CD4-positive, alpha-beta T cell treated with Interleukin-2 at 100 ng/mL for 4 hours (primary cell): ENCODE data around the gene KRT38.
"Not testable (repeated sequence)": the region's sequence is repeated elsewhere in the genome, so short reads cannot be mapped to it uniquely, and the experiment has no call there.

ENCODE experiments used
- DNase-seq: peaks from one replicate; pipeline ENCODE4 v3.0.0-alpha.2; 2020; ENCODE audit warnings: low spot score

Gene KRT38

GRCh38 chr17:41421116-41421515 is 19.7 kb downstream of the KRT38 start:
- DNase-seq: no peak

DNA sequence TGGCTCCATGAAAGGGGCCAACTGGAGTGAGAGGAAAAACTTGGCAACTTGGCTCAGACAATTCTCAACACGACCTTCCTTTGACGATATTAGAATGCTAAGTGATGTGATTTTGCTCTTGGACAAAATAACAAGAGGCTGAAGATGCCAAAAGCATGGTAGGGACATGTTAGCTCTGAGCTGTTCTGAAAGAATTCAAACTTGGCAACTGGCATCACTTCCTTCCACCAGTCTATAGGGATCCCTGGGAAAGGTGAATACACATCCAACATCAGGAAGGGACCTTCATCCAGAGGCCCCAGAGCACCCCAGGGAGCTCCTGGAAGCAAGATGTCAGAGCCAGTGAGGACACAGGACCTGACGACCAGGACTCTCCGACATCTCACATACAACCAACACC is 20.6 kb downstream of the KRT38 start:
- DNase-seq: no peak

GRCh38 chr17:41419716-41420115 is 21.1 kb downstream of the KRT38 start:
- no peak for DNase-seq

DNA sequence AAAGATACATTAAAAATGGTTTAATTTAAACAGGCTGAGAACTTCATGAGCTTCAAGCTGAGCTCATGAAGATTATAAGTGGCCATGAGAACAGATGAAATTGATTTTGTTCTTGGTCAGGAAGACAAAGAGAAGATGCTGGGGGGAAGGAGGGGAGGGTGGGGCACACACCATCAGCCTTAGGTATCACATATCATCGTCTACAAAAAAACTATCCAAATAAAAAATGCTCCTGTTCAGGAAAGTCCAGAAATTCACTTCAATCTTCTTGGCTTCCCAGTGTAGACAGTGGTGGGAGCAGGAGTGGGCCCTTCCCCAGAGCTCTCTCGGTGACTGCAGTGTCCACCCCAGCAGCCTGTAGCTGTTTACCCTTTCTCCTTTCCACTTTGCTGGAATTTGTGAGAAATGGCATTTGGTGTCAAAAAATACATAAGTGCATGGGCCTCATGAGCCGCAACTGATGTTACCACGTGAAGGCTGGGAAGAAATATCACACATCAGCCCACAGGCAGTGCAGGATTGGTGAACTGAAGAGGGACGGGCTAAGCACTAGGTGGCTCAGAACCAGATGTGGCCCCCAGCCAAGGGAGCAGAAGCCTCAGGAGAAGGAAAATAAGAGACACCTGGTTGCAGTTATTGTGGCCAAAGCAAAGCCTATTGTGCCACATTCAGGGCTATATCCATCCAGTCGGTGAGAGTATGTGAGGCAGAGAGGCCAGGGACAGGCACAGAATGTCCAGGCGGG is 22.5 kb downstream of the KRT38 start:
- DNase-seq: no peak

- no peak for DNase-seq
Measured at GRCh38 chr17:41417576-41418015, 23.2 kb downstream of the KRT38 start.

DNA sequence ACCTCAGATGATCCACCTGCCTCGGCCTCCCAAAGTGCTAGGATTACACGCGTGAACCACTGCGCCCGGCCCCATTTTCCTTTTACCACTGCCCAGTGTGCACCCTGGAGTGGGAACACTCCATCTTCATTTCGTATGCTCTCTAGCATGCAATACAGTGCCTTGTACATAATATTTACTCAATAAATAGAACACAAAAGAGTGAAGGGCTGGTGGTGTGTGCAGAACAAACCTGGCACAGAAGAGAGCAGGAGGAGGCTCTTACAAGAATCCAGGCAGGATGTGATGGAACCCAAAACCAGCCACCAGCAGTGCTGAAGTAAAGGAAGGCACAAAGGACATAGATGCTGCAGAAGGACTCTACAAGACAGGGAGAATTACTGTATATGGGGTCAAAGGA is 23.7 kb downstream of the KRT38 start:
- no peak for DNase-seq

- no peak for DNase-seq
Measured at GRCh38 chr17:41416479-41416878, 24.3 kb downstream of the KRT38 start.

GRCh38 chr17:41415833-41416335 is 24.9 kb downstream of the KRT38 start:
- DNase-seq: no peak

GRCh38 chr17:41415411-41415810 is 25.4 kb downstream of the KRT38 start:
- no peak for DNase-seq

- no peak for DNase-seq
Measured at GRCh38 chr17:41413982-41414381, 26.8 kb downstream of the KRT38 start.

DNA sequence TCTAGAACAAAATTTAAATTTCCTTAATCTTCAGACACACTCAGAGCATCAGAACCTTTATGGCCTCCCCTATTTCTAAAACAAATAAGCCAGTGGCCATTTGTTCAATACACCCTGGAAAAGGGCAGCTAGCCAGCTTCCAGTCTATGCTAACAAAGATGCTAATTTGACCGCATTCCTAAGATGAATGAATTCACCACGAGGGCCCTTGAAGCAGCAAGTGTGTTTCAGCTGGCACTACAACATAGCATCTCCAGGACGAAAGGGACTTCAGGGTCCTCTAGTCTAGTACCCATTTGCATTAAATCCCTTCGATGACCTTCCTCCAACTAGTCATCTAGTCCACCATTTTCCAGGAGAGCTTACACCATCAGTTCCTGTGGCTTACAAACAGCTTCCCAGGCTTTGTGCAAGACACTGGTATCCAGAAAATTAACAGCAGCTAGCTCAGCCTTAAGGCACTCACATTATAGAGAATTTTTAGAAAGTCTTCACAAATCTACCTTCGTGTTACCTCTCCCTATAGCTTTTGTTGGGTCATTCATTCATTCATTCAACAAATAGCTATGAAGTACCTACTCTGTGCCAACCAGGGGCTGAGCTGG is 27.3 kb downstream of the KRT38 start:
- no peak for DNase-seq

- DNase-seq: no peak
Measured at GRCh38 chr17:41411072-41411840, 29.5 kb downstream of the KRT38 start.

DNA sequence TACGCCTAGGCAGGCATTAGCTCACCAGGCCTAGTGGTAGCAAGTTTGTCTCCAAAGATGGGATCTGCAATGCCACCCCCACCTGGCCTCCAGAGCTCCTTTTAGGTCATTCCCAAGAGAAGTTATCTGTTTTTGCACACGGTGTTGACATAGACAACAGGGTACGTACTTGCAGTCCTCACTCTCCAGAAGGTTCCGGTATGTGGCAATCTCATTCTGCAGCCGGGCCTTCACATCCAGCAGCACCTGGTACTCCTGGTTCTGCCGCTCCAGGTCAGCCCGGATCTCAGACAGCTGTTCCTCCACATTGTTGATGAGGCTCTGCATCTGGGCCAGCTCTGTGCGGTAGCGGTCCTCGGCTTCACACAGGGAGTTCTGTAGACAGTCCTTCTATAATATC is 33.6 kb downstream of the KRT38 start:
- DNase-seq: no peak

DNA sequence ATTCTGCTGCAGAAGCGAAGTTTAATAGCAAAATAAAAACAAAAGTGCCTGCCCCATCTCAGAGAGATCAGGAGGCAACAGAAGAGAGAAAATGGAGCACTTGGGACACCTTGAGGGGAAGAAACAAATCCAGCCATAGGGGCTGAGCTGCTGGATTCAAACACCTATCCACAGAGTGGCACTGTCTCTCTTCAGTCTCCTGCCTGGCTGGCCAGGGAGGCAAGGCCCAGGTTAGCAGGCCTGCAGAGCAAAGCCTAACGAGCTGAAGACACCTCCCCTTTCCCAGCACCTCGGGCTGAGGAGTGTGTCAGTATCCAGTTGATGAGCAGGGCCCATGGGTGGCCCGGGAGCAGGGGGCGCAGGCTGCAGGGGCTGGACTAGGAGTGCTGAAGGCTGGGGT is 34.6 kb downstream of the KRT38 start:
- DNase-seq: no peak

GRCh38 chr17:41404024-41404671 is 36.6 kb downstream of the KRT38 start:
- DNase-seq: peak; percentile 71

DNA sequence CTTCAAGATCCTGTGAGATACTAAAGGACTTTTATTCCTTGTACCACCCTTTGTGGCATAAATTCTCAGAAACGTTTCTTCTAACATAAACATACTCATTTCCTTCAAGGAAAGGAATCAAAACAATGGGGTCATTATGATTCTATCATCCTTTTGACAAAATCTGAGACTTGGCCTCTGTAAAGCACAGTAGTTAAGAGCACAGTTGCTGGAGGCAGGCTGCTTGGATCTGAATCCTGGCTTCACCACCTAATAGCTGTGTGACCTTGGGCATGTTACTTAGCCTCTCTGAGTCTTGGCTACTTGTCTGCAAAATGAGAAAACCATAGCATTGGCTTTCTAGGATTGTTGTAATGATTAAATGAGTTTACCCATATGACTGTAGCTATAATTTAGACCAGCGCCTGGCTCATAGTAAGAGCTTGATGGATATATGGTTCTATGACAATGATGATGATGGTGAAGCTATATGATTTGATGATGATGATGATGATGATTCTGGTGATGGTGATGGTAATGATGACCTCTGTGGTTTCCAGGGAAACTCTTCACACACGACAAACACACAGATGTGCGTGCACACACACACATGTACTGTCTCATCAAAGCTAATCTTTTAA is 37.3 kb downstream of the KRT38 start:
- peak; percentile 8 for DNase-seq

DNA sequence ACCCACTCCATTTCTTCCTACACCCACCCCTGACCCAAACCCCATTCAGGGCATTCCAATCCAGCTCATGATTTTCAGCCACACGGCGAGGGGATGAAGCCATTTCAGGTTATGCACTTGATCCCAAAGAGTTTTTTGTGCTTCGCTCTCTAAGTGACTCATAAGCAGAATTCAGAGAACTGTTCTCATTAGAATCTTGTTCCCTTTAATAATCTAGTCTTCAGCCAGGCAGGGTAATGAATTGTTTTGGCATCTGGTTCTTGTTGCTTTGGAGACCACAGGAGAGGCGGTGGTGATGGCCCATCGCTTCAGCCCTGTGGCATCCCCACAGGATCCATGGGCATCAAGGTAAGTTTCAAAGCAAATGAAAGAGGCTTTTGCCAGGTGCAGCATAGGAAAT is 38.6 kb downstream of the KRT38 start:
- DNase-seq: no peak

DNA sequence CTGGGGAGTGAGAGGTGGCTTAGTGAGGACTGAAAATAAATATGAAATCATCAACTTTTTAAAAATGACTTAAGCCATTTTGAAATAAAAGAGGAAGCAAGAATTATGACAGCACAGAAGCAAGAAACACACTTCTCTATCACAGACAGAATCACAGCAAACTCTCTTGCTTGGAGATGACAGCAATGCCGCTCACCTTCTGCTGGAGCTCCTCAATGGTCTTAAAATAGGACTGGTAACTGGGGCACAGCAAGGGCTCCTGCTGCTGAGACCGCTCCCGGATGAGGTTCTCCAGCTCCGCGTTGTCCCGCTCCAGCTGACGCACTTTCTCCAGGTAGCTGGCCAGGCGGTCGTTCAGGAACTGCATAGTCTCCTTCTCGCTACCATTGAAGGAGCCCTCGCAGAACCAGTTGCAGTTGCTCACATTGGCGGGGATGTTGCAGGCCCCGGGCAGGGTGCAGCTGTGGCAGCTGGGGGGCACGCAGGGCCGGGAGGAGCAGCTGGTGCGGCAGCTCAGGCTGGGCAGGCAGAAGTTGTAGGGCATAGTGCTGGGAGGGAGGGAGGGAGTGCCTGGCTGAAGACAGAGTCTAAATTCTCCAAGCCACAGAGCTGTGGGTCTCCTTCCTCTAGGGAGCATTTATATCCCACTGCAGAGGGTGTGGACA is 43.7 kb downstream of the KRT38 start, which contains the start of gene KRT31:
Gene KRT31, minus strand, starts transcription at position 613 of the 665 bp plus-strand sequence. Its CDS starts 69 bp downstream, at position 544.
- DNase-seq: no peak

- no peak for DNase-seq
Measured at GRCh38 chr17:41396340-41396739, 44.4 kb downstream of the KRT38 start.

GRCh38 chr17:41395611-41396010 is 45.2 kb downstream of the KRT38 start:
- DNase-seq: no peak

GRCh38 chr17:41395044-41395443 is 45.7 kb downstream of the KRT38 start:
- not testable (repeated sequence) for DNase-seq
